Adipocyte (in vitro differentiated cells): Measurements from ENCODE around the gene DIAPH2.

Source experiments
- DNase-seq: peaks from one replicate; pipeline ENCODE4 v3.0.0-alpha.2; 2015; ENCODE audit warnings: low read depth
- H3K27me3 ChIP-seq: replicated peaks from 2 replicates; pipeline ENCODE4 v1.7.0; 2013; ENCODE audit warnings: mild to moderate bottlenecking, low read length, moderate library complexity; ENCODE audit not compliant: control insufficient read depth, insufficient read depth
- H3K36me3 ChIP-seq: 2 replicates; pipeline ENCODE4 v1.7.0; 2013; ENCODE audit warnings: low read length, mild to moderate bottlenecking, moderate library complexity; ENCODE audit not compliant: control insufficient read depth, insufficient read depth, severe bottlenecking
- H3K4me1 ChIP-seq: 2 replicates; pipeline ENCODE4 v1.7.0; 2013; ENCODE audit warnings: mild to moderate bottlenecking, low read length, moderate library complexity; ENCODE audit not compliant: control insufficient read depth, insufficient read depth
- H3K4me3 ChIP-seq: 2 replicates; pipeline ENCODE4 v1.7.0; 2013; ENCODE audit warnings: mild to moderate bottlenecking, low read length, moderate library complexity
- H3K9ac ChIP-seq: 2 replicates; pipeline ENCODE4 v1.7.0; 2013; ENCODE audit warnings: mild to moderate bottlenecking, low read length, moderate library complexity
- H3K9me3 ChIP-seq: 2 replicates; pipeline ENCODE4 v1.7.0; 2013; ENCODE audit warnings: mild to moderate bottlenecking, low read length, moderate library complexity; ENCODE audit not compliant: control insufficient read depth

DIAPH2 gene

GRCh38 chrX:96883608-96884007 is 199.0 kb downstream of the DIAPH2 start, which contains the start of gene RPA4:
Gene RPA4, plus strand, starts transcription at chrX:96883908. Its CDS starts 403 bp downstream, at chrX:96884311.
- Histone ChIP-seq H3K27me3 (no peaks in the 10 kb centered on the region), H3K36me3 (no peaks in the 10 kb centered on the region), H3K9ac (no peak within 1 kb of the TSS), H3K9me3 (no peaks in the 10 kb centered on the region), H3K4me3 (no peak within 1 kb of the TSS), H3K4me1 (no peaks in the 10 kb centered on the region)
- DNase-seq = no peak

- H3K36me3 ChIP-seq = no peaks in the 10 kb centered on the region
- no peaks in the 10 kb centered on the region for H3K9me3 ChIP-seq
- H3K27me3 ChIP-seq = no peaks in the 10 kb centered on the region
- no peak for DNase-seq
- no peak overlapping the region for H3K4me3 ChIP-seq
- no peak overlapping the region for H3K9ac ChIP-seq
- no peaks in the 10 kb centered on the region for H3K4me1 ChIP-seq
Observed at GRCh38 chrX:96884027-96884426, 199.4 kb downstream of the DIAPH2 start.

- Histone ChIP-seq H3K4me3 (no peak overlapping the region), H3K36me3 (no peaks in the 10 kb centered on the region), H3K4me1 (no peaks in the 10 kb centered on the region), H3K9me3 (no peaks in the 10 kb centered on the region), H3K27me3 (no peaks in the 10 kb centered on the region), H3K9ac (no peak overlapping the region)
- no peak for DNase-seq
Observed at GRCh38 chrX:96889726-96890125, 205.1 kb downstream of the DIAPH2 start.

GRCh38 chrX:96906741-96907140 is 222.1 kb downstream of the DIAPH2 start:
- Histone ChIP-seq H3K27me3 (no peaks in the 10 kb centered on the region), H3K36me3 (no peaks in the 10 kb centered on the region), H3K4me1 (peaks cover 8% of the 10 kb centered on the region), H3K9me3 (no peaks in the 10 kb centered on the region), H3K4me3 (no peak overlapping the region), H3K9ac (no peak overlapping the region)
- no peak for DNase-seq

- no peak overlapping the region for H3K9ac ChIP-seq
- H3K9me3 ChIP-seq = no peaks in the 10 kb centered on the region
Observed at GRCh38 chrX:96907516-96908272, 223.1 kb downstream of the DIAPH2 start.

GRCh38 chrX:96909291-96909690 is 224.6 kb downstream of the DIAPH2 start:
- no peaks in the 10 kb centered on the region for H3K36me3 ChIP-seq
- H3K9ac ChIP-seq = no peak overlapping the region
- no peak overlapping the region for H3K4me3 ChIP-seq
- no peak for DNase-seq
- H3K9me3 ChIP-seq = no peaks in the 10 kb centered on the region
- H3K27me3 ChIP-seq = no peaks in the 10 kb centered on the region
- H3K4me1 ChIP-seq = peaks cover 8% of the 10 kb centered on the region

More at GRCh38 chrX:96907516-96908272, 223.1 kb downstream of the DIAPH2 start:
- Histone ChIP-seq H3K4me3 (no peak overlapping the region), H3K36me3 (no peaks in the 10 kb centered on the region), H3K4me1 (peaks cover 8% of the 10 kb centered on the region), H3K27me3 (no peaks in the 10 kb centered on the region)
- no peak for DNase-seq

- Histone ChIP-seq H3K36me3 (no peaks in the 10 kb centered on the region), H3K27me3 (no peaks in the 10 kb centered on the region)
- DNase-seq = no peak
Observed at GRCh38 chrX:96918864-96919263, 234.2 kb downstream of the DIAPH2 start.

GRCh38 chrX:96919672-96920071 is 235.0 kb downstream of the DIAPH2 start:
- no peak for DNase-seq
- Histone ChIP-seq H3K9me3 (no peaks in the 10 kb centered on the region), H3K27me3 (no peaks in the 10 kb centered on the region)

More at GRCh38 chrX:96918864-96919263, 234.2 kb downstream of the DIAPH2 start:
- H3K9ac ChIP-seq = no peak overlapping the region
- no peak overlapping the region for H3K4me3 ChIP-seq
- no peaks in the 10 kb centered on the region for H3K9me3 ChIP-seq
- H3K4me1 ChIP-seq = no peaks in the 10 kb centered on the region

GRCh38 chrX:96924581-96924980 is 239.9 kb downstream of the DIAPH2 start:
- Histone ChIP-seq H3K4me3 (no peak overlapping the region), H3K27me3 (no peaks in the 10 kb centered on the region), H3K9ac (no peak overlapping the region), H3K36me3 (no peaks in the 10 kb centered on the region), H3K9me3 (no peaks in the 10 kb centered on the region), H3K4me1 (no peaks in the 10 kb centered on the region)
- DNase-seq = no peak

More at GRCh38 chrX:96919672-96920071, 235.0 kb downstream of the DIAPH2 start:
- Histone ChIP-seq H3K36me3 (no peaks in the 10 kb centered on the region), H3K4me1 (no peaks in the 10 kb centered on the region), H3K9ac (no peak overlapping the region), H3K4me3 (no peak overlapping the region)

GRCh38 chrX:96929036-96929435 is 244.4 kb downstream of the DIAPH2 start:
- H3K9me3 ChIP-seq = no peaks in the 10 kb centered on the region
- no peaks in the 10 kb centered on the region for H3K36me3 ChIP-seq
- DNase-seq = no peak
- H3K4me3 ChIP-seq = no peak overlapping the region
- H3K4me1 ChIP-seq = no peaks in the 10 kb centered on the region
- H3K9ac ChIP-seq = no peak overlapping the region
- no peaks in the 10 kb centered on the region for H3K27me3 ChIP-seq

GRCh38 chrX:96957718-96958117 is 273.1 kb downstream of the DIAPH2 start:
- no peaks in the 10 kb centered on the region for H3K4me1 ChIP-seq
- H3K4me3 ChIP-seq = no peak overlapping the region
- H3K36me3 ChIP-seq = peaks cover 19% of the 10 kb centered on the region
- no peak overlapping the region for H3K9ac ChIP-seq
- no peak for DNase-seq
- peaks cover 27% of the 10 kb centered on the region for H3K9me3 ChIP-seq
- H3K27me3 ChIP-seq = no peaks in the 10 kb centered on the region

- Histone ChIP-seq H3K36me3 (no peaks in the 10 kb centered on the region), H3K27me3 (no peaks in the 10 kb centered on the region)
- no peak for DNase-seq
Observed at GRCh38 chrX:96971812-96972211, 287.2 kb downstream of the DIAPH2 start.

More at GRCh38 chrX:96971812-96972211, 287.2 kb downstream of the DIAPH2 start:
- Histone ChIP-seq H3K9ac (no peak overlapping the region), H3K9me3 (peaks cover 14% of the 10 kb centered on the region), H3K4me1 (no peaks in the 10 kb centered on the region), H3K4me3 (no peak overlapping the region)
